ENCODE measurements around the gene EXOC3L1.

Gene EXOC3L1, protein sequence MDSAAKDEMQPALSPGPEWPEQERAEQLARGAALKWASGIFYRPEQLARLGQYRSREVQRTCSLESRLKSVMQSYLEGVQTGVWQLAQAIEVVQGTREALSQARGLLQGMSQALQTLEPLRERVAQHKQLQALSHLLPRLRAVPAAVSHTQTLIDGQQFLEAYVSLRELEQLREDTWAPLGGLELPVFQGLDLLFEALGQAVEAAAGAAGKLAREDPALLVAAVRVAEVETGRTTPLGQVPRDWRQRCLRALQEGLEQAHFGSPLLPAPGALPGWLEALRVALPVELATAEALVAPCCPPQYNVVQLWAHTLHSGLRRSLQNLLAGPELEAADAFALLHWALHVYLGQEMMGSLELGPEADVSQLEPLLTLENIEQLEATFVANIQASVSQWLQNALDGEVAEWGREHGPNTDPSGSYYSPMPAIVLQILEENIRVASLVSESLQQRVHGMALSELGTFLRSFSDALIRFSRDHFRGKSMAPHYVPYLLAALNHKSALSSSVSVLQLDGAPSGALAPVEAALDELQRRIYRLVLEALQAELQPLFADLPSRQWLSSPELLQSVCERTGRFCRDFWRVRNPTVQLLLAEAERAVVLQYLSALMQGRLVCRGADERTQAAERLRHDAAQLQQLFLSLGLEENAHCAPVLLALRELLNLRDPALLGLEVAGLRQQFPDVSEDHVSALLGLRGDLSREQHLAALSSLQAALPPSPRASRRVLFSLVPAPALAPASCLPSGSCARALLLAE

DNA sequence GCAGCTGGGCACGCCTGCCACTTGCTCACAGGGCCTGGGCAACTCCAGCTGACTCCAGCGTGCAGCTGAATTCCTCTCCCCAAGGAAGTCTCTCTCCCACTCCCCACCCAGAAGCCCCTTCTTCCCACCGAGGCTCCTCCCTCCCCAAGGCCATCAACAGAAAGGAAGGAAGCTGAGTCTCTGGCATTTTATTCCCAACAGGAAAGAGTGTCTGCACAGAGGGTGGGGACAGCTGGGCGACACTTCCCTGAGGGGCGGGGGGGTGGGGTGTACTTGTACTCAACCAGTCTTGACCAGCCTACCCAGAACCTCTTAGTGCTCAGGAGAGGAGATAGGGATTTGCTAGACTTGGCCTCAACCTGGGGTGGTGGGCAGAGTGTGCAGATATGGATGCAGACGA is at the start of gene EXOC3L1:
Gene EXOC3L1 (minus strand): TSS at position 96 of the 400 bp plus-strand sequence. CDS start 460 bp downstream, outside the sequence.
- no peak for DNase-seq (ENCODE audit: low spot score)

DNA sequence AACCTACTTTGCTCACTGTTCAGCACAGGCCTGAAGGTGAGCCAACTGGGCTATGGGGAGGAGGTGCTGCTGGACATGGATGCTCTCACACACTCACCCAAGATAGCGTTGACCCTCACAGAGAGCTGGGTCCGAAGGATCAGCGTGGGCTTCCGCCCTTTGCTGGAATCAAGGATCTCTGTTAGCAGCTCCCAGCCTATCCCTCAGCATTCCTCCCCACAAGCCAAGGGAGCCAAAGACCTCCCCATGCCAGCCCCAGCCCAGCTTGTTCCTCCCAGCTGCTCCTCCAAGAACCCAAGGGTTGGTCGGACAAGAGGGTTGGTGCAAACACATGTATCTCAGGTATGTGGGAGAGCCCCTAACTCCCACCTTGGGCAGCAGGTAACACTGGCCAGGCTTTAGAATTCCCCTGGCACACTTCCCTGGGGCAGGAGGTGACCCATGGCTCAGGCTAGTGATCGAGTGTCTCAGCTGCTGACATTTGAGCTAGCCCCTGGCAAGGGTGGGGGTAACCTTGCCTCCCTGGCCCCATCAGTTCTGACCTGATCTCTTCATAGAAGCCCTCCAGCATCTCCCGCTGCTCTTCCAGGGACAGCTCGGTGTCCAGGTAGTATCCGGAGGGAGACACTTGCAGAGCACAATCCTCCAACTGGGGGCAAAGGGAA is 49.0 kb upstream of the EXOC3L1 start:
- DNase-seq (ENCODE audit: low spot score): no peak

DNA sequence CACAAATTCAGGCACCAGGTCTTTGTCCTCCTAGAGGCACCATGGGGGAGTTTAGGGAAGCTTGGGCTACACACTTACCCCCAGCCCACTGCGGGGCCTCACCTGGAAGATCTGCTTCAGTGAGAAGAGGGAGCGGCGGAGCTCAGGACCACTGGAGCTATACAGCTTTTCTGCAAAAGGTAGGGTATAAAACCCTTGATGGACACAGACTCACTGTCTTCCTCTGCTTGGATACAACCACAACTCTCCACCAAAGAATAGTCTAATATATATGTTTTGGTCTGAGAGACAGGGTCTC is 48.3 kb upstream of the EXOC3L1 start:
- no peak for DNase-seq (ENCODE audit: low spot score)

DNA sequence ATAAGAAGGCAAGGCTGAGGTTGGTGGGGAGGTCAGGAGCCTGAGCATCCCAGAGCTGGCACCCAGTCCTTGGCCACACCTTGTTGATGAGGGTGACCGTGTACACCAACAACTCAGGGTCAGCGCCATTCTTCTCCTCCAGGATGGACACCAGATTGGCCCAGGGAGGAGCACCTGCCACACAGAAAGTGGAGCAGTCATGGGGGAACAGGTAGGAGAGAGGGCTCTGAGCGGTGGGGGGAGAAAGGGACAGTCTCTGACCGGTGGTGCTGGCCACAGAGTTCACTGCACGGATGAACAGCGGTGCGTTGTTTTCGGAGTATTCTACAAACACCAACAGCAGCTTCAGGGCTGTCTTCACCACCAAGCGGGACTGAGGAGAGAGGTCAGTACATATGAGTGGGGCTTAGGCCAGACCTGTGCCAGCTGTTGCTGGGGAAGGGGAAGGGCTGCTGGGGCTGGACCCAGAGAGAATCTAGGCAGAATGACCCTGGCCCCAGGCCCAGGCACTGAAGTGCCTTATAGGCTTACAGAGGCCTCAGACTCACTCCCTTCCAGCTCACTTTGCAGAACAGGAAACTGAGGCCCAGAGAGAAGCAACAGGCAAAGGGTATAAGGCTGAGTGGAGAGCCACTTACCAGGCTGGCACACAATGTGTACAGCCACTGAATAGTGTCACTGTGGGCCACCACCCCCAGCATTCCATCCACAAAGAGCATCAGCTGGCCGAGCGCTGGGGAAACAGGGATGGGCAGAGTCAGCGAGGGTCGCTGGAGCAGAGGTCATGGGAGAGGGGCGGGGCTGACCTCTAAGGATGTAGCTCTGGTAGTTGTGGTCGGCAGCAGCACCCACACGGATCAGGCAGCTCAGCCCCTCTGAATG is 47.7 kb upstream of the EXOC3L1 start:
- no peak for DNase-seq (ENCODE audit: low spot score)

DNA sequence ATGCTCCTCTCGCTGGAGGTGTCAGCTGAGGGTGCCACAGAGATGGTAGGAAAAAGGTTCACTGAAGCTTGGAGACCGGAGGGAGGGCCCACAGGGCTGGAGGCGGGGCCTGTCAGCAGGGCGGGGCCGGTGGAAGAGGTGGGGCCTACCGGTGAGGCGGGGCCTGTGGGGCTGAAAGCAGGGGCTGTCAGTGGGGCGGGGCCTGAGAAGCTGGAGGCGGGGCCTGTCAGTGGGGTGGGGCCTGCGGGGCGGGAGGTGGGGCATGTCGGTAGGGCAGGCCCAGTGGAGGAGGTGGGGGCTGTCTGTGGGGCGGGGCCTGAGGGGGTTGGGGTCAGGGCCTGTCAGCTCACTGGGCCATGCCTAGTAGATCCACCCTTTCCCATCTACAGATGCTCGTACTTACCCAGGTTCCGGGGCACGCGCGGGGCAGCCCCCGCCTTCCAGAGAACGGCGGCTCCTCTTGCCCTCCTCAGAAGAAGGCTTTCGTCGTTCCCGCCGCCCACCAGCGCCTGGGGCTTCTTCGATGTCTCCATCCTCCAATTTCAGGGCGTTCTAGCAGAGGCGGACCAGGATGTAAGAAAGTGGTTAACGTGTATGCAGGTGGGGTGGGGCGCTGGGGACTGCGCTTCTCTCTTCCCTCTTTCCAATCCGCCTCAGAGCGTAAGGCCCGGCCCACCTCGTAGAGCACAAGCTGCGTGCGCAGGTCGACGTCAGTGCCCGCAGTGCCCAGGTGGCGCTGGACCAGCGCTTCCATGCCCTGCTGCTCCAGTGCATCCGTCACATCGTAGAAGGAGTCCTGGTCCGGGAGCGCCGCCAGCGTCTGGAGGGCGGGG is 46.8 kb upstream of the EXOC3L1 start:
- peak; percentile 81 for DNase-seq (ENCODE audit: low spot score)

- no peak for DNase-seq (ENCODE audit: low spot score)
Measured at GRCh38 chr16:67235816-67236562, 46.1 kb upstream of the EXOC3L1 start.

GRCh38 chr16:67234180-67234597 is 44.3 kb upstream of the EXOC3L1 start:
- DNase-seq (ENCODE audit: low spot score): no peak

DNA sequence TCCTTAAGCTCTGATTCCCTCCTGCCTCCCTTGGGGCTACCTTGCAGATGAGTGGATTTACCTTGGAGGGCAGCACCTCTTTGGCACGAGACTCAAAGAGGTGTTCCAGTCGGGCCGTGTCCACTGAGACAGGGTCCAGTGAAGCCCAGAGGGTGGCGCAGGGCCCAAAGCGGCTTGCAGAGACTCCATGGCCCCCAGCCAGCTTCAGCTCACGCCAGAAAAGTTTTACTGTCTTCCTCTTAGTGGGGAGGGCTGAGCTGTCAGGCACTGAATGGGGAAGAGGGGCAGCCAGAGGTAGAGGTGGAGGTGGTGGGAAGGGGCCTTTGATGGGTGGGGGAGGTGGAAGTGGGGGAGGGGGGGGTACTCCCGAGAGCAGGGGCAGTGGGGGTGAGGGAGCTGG is 43.7 kb upstream of the EXOC3L1 start:
- no peak for DNase-seq (ENCODE audit: low spot score)

DNA sequence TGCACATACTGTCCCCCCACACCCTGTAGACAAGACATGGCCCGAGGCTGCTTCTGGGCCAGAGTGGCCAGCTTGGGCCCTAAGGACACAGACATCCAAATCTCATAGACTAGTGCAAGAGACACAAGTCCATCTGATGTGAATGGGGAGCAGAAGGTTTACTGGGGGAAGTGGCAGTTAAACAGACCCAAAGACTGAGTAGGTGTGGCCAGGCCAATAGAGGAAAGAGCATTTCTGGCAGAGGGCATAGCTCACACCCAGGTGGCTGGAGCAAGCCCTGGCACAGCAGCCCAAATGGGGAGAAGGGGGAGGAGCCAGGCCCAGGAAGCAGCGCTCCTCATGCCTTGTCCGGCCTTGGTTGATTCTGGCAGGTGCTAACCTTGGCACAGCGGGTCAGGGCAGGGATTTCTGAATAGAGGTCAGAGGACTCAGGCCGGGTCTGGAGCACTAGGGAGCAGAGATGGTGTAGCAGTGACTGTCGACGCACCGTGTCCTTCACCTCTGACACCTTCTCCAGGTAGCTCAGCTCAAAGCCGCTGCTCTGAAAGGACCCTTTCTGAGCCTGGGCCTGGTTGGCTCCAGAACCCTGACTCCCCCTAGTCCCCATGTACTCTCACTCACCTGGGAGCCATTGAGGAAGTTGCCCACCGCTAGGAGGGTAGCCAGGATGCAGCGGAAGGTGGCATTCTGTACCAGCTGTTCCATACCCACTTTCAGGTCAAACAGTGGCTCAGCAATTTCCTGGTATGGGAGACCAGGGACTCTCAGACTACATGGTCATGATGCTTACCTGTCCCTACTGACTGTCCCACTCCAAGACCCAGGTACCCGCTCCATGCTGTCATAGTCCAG is 41.1 kb upstream of the EXOC3L1 start:
- no peak for DNase-seq (ENCODE audit: low spot score)

- no peak for DNase-seq (ENCODE audit: low spot score)
Measured at GRCh38 chr16:67229906-67230808, 40.2 kb upstream of the EXOC3L1 start.

DNA sequence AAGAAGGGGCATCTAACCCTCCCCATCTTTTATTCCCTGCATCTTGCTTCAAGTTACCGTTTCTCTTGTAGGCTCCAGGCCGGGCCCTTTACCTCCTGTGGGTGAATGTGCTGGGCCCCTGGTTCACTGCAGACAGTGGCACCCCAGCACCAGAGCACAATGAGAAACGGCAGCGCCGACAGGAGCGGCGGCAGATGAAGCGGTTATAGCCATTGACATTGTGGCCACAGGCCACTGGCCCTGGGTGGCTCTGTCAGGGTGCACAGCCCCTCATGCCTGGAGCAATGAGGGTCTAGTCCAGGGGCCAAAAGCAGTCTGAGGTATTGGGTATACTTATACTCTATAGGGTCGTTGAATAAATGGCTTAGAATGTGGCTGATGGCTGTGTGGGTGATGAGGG is 39.0 kb upstream of the EXOC3L1 start:
- DNase-seq (ENCODE audit: low spot score): no peak

- no peak for DNase-seq (ENCODE audit: low spot score)
Measured at GRCh38 chr16:67228034-67228785, 38.3 kb upstream of the EXOC3L1 start.

- no peak for DNase-seq (ENCODE audit: low spot score)
Measured at GRCh38 chr16:67227567-67227921, 37.6 kb upstream of the EXOC3L1 start.

DNA sequence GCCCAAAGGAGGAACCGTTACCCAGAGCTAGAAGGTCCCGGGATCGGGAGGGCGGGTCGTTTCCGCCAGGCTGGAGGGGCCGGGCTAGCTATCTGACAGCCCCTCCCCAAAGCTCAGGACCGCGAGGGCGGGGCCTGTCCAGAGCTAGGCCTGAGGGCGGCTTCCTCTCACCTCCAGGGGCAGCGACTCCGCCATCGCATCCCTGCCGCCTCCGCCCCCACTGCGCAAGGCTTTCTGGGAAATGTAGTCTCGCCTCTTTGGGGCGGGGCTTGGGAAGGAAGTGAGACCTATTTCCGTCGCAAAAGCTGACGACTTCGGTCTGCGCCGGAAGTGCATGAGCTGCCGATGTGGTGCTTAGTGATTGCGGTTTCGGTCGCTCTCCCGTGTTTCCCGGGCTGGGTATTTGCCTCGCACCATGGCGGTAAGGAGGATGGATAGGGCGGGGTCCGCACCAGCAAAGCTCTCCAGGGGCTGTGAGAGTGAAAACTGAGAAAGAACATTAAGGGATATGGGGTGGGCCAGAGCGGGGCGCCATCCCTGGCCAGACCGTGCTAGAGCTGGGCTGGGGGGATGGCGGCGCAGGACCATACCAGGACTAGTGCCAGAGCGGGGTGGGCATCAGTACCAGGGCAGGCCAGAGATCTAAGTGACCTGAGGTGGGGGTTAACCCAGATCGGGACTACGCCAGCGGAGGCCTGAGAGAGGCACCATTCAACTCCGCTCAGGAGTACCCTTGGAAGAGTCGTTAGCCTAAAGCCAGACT is 37.0 kb upstream of the EXOC3L1 start, which contains the start of gene TMEM208:
Gene TMEM208 (plus strand): TSS at position 327 of the 763 bp plus-strand sequence. CDS start 89 bp downstream, at position 416.
- peak; percentile 100 for DNase-seq (ENCODE audit: low spot score)

DNA sequence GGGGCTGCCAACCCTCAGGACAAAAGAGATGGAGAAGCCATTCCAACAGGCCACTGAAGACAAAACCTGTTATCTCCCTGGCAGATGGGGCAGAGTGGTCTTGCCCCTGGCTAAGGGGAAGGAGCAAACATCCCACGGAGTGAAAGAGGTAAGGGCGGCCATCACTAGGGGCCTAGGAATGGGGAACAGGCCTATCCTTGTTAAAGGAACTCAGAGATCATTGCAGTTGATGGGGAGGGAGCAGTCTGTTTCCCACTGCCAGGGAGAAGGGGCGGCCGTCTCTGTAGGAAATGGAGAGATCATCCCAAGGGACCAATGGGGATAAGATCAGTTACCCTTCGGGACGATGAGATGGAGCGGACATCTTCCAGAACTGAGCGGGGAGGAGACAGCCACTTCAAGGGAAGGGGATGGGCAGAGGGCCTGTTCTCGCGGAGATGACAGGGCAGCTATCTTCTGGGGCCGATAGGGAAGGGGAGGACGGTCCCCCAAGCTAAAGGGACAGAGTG is 36.4 kb upstream of the EXOC3L1 start:
- DNase-seq (ENCODE audit: low spot score): no peak

DNA sequence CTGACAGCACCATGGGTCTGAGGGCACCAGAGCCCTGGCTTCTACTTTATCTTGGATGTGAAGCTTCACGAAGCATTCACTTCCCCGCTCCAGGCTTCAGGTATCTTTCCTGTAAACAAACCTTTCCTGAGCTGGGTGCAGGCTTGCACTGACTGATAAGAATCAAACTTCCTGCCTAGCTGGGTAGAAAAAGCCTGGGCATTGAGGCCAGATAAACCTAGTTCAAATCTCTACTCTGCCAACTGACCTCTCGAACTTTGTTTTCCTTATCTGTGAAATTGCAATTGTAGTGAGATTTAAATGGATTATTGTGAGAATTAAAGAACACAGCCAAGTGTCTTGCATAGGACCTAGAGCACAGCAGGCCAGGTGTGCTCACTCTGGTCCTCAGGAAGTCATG is 34.1 kb upstream of the EXOC3L1 start:
- DNase-seq (ENCODE audit: low spot score): no peak

Data from hematopoietic multipotent progenitor cell treated with erythropoietin and hydrocortisone succinate and interleukin-3 and kit ligand, for 17 days (in vitro differentiated cells).